NCI-H2171 treated with DMSO at 0.1 percent for 48 hours (cell line): Measurements from ENCODE around the gene TMED5.
"Not testable (repeated sequence)": the region's sequence is repeated elsewhere in the genome, so short reads cannot be mapped to it uniquely, and the experiment has no call there.

Experiments used
- DNase-seq: peaks from one replicate; lab custom pipeline; 2025; lab: John Stamatoyannopoulos, UW

The TMED5 gene

GRCh38 chr1:93179886-93180722 lies at the start of gene TMED5:
TSS of gene TMED5 (minus strand) at chr1:93180413. CDS start at chr1:93180242, 171 bp downstream.
- DNase-seq, result peak; percentile 90

DNA sequence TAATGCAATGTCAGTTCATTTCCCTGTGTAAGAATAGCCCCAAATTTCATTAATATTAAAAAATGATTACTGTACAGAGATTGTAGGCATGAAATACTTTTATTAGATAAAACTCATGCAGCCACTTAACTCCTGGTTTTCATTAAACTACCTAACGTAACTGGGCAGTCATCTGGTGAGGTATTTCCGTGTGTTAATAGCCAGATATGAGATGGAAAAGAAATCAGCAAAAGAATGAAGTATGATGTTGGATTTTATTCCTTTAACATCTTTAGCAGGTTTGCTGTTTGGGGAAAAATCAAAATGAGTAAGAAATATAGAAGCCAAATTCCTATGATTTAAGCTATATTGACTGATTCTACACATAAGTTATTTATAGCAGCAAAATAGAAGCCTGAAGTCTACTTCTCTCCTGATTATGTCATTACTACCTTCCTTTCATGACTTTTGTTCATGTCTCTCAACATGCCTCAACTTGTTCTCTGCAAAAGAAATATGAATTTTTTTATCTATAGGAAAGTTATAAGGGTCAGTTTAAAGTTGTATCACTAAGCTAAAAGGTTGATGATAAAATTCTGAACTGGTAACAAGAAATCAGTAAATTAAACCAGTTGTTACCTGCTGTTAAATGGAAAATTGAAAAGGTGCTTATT lies 42.9 kb upstream of the TMED5 start:
- DNase-seq, result no peak

GRCh38 chr1:93221913-93222312 lies 41.7 kb upstream of the TMED5 start:
- peak; percentile 2 for DNase-seq

DNA sequence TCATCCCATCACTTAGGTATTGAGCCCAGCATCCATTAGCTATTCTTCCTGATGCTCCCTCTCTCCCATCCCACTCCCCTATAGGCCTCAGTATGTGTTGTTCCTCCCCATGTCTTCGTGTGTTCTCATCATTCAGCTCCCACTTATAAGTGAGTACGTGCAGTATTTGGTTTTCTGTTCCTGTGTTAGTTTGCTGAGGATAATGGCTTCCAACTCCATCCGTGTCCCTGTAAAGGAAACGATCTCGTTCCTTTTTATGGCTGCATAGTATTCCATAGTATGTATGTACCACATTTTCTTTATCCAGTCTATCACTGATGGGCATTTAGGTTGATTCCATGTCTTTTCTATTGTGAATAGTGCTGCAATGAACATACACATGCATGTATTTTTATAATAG lies 40.5 kb upstream of the TMED5 start:
- DNase-seq, result not testable (repeated sequence)

- no peak for DNase-seq
These were observed 39.2 kb upstream of the TMED5 start for GRCh38 chr1:93219443-93219842.

- DNase-seq, result no peak
These were observed 35.1 kb upstream of the TMED5 start for GRCh38 chr1:93215322-93215721.

DNA sequence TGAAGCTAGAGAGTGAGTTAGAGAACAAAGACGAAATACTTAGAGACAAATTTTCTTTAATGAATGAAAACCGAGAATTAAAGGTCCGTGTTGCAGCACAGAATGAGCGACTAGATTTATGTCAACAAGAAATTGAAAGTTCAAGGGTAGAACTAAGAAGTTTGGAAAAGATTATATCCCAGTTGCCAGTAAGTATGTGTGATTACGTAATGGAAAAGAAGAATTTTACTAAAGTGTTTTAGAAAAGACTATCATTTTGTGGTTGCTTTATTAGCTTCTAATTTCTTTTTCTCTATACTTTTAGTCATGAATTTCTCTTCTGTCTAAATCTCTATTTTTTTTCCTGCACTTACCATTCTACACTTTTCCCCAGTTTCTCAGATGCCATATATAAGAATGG lies 27.0 kb upstream of the TMED5 start:
- DNase-seq, result no peak

- DNase-seq, result no peak
These were observed 26.3 kb upstream of the TMED5 start for GRCh38 chr1:93206567-93206954.

GRCh38 chr1:93205892-93206566 lies 25.8 kb upstream of the TMED5 start:
- DNase-seq, result no peak

GRCh38 chr1:93200714-93201113 lies 20.5 kb upstream of the TMED5 start:
- DNase-seq, result no peak

GRCh38 chr1:93200086-93200620 lies 19.9 kb upstream of the TMED5 start:
- DNase-seq, result no peak

- DNase-seq, result no peak
These were observed 18.9 kb upstream of the TMED5 start for GRCh38 chr1:93199150-93199549.

DNA sequence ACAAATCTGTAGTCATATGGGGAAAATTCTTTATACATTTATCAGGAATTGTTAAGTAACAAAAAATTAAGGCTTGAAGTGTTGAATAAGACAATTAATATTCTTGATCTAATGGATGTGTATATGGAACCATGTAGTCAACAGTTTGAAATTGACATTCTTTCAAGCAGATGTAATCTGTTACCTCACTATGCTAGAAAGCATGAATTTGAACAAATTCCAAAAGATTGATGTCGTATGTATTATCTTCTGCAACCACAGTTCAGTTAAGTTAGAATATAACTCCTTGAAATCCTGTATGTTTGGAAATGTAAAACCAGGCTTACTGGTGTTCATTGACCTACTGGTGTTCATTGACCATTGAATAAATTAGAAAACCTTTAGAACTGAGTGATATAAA lies 16.4 kb upstream of the TMED5 start:
- no peak for DNase-seq

GRCh38 chr1:93194231-93194990 lies 14.2 kb upstream of the TMED5 start:
- no peak for DNase-seq

GRCh38 chr1:93190432-93190831 lies 10.2 kb upstream of the TMED5 start:
- DNase-seq, result no peak

GRCh38 chr1:93186667-93187066 lies 6.5 kb upstream of the TMED5 start:
- DNase-seq, result no peak

GRCh38 chr1:93180723-93181613 lies 755 bp upstream of the TMED5 start, which contains the start of gene CCDC18:
TSS of gene CCDC18 (plus strand) at chr1:93180724. CDS start at chr1:93183362, 2,638 bp downstream.
- peak; percentile 45 for DNase-seq

GRCh38 chr1:93178418-93178817 lies 1.8 kb downstream of the TMED5 start:
- DNase-seq, result no peak

DNA sequence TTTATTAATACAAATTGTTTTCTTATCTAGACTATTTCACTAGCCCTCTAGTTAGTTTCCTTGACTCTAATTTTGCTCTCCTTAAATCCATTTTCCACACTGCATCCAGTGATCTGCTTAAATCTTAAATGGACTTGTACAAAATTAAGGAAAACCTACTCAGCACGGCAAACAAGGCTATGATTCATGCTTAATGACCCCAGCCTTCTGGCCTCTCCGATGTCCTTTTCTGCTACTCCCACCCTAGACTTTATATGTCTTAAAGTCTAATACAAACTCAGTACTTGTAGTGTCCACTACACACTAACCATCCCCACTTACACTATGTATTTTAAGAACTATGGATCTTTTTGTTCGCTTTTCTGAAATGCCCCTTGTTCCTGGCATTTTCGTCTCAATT lies 2.2 kb downstream of the TMED5 start:
- DNase-seq, result no peak

DNA sequence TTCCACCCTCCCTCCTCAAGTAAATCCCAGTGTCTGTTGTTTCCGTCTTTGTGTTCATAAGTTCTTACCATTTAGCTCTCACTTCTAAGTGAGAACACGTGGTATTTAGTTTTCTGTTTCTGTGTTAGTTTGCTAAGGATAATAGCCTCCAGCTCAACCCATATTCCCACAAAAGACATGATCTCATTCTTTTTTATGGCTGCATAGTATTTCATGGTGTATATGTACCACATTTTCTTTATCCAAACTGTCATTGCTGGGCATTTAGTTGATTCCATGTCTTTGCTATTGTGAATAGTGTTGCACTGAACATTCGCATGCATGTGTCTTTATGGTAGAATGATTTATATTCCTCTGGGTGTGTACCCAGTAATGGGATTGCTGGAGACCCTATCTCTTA lies 5.6 kb downstream of the TMED5 start:
- not testable (repeated sequence) for DNase-seq

DNA sequence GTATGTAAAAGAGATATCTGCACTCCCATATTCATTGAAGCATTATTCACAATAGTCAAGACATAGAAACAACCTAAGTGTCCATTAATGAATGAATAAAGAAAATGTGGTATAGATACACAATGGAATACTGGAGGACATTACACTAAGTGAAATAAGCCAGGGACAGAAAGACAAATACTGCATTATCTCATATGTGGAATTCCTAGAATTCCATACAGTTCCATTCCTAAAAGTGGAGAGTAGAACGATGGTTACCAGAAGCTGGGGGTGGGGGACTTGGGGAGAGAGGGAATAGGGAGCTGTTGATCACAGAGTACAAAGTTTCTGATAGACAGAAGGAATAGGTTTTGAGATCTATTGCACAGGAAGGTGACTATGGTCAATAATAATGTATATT lies 7.4 kb downstream of the TMED5 start:
- no peak for DNase-seq
